SHP77 (cell line): ENCODE data around the gene TCF15.

Experiments used
- DNase-seq, 2 experiments: peaks; one replicate each; lab custom pipeline; 2025; lab: John Stamatoyannopoulos, UW

TCF15 gene

DNA sequence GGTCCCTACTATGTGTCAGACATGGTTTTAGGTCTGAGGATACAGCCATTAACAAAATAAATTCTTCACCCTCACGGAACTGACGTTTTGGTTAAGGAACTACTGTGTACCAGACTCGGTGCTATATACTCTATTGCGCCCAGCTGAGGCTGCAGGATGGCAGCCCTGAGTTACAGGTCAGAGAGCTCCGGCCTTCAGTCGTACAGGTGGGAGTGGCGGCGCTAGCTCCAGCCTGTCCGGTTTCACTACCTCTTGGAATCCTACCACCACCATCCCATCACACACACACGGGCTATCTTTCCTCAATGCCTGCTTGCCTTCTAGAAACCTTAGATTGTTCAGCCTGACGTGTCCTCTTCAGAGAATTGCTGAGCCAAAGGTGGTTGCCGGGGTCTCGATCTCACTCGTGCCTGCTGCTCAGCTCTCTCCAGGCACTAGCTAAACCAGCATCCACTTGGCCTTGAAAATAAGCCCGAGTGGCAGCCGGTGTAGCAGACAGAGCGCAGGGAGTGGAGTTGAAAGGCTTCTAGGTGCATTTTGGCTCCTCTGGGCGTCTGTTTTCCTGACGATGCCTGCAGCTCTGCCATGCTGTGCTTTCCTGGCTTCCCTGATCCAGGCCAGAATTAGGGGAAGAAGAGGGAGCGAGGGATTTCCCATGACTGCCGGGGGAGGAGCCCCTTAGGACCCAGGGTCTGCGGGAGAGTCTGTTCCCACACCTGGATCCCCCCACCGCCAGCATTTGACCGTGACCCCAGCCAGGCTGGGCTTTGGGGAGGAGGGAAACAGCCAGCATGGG is 1.1 kb upstream of the TCF15 start:
- DNase-seq: no peak

DNA sequence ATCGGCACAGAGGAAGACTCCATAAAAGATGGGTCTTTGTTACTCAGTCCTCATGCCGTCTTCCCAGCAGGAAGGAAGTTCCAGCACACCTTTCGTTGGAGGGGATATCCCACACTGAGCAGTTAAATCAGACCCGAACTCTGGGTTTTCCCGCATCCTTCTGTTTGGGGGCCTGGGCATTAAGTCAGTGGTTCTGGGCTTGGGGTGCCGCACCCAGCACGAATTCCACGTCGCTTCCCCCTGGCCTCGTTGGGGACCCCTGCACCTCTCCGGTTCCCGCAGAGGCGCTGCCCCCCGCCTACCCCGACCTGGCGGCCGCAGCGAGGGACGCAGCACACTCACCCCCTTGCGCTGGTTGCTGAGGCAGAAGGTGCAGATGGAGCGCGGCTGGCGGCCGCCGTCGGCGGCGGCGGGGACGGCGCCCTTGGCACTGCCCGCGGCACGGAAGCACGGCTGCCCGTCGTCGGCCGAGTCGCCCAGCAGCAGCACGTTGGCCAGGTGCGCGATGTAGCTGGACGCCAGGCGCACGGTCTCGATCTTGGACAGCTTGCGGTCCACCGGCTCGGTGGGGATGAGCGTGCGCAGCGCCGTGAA is 641 bp downstream of the TCF15 start:
- no peak for DNase-seq

DNA sequence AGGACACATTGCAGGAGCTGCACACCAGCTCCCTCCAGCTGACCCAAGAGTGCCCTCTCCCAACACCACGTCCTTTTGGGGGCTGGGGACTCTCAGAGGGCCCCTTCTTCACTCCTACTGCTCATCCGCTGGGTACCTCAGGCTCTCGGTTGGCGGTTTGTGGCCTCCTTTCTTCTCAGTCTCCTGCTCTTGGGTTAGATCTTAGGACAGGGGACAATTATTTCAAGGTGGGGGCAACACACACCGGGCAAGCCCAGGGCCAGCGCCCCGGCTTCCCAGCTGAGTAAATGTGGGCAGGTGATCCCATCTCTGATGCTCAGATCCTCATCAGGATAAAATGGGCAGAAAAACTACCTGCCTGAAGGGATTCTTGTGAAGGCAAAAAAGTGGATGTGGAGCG is 1.1 kb downstream of the TCF15 start:
- no peak for DNase-seq

DNA sequence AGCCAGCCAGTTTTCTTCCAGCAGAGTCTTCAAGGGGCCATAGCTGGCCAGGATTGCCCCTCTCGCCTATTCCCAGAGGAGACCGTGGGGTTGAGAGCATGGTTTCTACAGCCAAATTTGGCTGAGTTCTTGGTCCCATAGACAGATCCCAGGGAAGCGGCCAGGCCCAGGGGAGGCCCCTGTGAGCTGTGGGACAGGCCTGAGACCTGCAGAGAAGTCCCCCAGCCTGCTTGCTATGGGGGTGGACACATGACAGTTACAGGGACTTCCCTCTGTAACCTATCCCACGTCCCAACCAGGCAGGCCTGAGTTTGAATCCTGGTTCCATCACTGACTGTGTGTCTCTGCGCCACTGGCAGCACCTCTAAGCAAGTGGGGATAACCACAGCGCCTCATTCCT is 2.6 kb downstream of the TCF15 start:
- DNase-seq: no peak

DNA sequence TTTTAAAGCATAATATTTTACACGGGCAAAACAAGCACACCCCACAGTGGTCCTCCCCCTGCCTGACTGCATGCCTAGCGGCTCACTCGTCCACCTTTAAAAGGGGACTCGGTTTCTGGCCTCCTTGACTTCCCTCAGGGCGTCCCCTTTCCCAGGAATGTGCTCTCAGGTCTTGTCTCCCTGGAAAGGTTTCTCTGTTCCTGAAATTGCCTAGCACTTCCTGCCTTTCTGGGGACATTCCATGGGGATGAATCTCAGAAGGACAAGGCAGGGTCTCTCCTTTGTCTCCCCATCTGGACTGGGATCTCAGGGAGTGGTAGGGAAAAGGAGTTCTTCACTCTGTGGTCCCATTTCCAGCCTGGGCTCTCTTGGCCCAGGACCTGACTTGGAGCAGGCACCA is 4.9 kb downstream of the TCF15 start:
- no peak for DNase-seq

DNA sequence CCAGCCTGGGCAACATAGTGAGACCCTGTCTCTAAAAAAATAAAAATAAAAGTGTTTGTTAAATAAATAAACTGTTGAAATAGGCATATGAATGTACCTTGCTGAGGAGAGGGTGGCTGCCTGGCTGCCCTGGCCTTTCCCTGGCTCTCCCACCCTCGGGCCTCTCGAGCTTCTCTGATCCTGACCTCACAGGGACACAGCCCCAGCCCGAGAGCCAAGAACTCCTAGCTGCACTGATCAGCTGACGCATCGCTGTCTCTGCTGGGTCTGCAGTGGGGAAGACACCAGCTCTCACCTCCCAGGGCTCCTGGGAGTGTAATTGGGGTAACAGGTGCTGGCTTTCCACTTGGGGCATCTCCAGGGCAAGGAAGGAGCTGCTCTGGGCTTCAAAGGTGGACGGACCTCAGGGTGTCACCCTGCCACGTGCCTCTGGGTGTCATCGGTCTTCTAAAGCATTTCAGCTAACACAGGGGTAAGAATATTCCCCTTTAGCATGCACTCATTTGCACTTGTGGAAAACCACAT is 6.9 kb downstream of the TCF15 start:
- no peak for DNase-seq

DNA sequence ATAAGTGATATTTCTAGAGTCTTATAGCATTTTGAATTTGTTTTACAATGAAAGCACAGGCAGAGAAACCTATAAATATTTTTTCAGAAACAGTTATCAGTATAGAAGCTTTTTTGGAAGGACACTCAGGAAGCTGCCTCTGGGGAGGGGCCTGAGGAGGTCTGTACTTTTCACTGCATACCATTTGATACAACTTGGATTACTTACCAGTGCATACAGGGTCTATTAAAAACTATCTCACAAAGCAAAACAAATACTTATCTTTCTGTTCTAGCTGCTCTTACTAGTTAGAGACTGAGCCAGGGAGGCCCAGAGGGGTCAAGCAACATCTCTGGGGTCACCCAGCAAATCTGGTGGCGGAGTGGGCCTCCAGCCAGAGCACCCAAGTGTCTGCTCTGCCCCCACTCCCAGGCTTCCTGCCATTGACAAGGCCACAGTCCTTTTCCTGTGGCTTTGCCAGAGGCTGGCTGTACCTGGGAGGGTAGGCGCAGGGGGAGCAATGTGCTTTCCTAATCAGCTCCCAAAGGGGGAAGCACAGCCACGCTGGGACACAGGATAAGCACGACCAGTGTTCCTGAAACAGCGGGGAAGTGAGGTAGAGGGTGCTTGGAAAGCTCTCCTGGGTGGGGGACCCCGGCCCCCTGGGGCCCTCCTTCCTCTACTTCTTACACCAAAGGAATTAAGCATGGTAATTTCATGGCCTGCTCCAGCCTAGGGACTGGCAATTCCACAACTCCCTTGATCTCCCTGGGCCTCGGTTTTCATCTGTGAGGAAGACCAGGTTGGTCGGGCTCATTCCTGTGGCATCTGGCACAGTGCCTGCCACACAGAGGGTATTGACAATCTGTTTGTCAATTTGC is 7.8 kb downstream of the TCF15 start:
- no peak for DNase-seq

DNA sequence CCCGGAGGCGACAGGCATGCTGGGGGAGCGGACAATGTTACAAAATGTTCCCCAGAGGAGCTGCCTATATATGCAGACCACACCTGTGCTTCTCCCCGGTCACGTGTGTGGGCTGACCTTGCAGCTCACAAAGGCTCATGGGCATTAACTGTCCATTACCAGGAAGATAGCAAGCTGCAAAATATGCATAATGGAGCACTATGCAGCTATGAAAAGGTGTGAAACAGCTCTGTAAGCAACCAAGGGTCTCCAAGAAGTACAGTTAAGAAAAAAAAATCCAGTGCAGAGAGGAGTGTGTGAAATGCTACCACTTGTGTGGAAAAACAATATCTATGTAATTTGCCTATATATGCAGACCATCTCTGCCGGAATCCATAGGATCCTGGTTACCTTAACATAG is 9.4 kb downstream of the TCF15 start:
- DNase-seq: no peak

DNA sequence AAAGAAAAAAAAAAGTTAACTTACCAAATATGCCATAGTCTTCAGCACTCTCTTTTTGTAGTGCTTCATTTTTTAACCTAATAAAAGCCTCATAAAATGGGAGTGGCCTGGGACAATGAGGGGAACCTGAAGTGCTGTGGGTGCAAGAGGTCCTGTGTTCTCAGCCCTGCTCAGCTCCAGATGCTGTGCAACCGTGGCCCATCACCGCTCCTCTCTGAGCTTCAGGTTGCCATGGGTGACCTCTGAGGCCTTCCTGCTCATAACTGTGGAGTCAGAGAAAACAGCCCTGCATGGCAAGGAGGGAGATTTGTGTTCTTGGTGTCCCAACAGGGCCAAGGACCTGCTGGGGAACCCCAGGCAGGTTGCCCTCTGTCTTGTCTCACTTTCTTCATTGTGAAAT is 10.0 kb downstream of the TCF15 start:
- DNase-seq: no peak

DNA sequence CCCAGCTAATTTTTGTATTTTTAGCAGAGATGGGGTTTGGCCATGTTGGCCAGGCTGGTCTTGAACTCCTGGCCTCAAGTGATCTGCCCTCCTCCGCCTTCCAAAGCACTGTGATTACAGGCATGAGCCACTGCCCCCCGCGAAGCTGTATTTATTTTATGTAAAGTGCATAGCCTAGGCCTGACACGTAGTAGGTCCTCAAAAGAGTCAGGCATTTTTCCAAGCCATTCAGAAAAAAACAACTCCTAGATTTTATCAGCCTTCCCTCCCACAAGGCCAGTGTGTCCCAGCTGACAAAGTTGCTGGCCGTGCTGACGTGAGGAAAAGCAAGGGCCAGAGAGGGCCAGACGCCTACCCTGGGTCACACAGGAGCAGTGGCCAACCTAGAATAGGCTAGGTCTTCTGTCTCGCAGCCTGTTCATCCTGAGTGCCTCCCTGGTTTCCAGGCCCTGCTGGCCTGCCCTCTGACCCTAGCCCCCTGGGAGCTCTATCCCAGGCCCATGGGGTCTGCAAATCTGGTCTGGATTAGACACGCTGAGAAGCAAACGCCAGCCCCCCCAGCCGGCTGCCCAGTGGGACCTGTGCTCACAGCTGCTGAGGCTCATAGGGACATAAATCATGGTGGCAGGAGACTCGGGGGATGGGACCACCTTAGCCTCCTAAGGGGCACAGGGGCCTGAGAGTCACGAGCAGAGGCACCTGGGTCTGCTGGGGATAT is 11.8 kb downstream of the TCF15 start:
- DNase-seq: no peak

DNA sequence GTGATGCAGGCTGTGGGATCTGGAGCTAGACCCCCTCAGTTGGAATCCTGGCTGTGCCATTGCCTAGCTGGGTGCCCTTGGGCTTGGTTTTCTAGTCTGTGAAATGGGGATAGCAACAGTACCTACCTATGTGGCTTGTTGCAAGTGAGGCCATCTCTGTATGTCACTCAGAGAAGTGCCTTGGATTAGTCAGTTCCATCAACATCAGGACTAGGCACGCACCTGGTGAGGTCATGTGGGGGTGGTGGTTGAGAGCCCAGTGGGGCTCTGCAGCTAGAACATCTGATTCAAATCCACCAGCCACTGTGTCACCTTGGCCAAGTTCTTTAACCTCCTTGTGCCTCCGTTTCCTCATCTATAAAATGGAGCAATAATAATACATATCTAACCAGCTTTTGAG is 12.5 kb downstream of the TCF15 start:
- DNase-seq: no peak

DNA sequence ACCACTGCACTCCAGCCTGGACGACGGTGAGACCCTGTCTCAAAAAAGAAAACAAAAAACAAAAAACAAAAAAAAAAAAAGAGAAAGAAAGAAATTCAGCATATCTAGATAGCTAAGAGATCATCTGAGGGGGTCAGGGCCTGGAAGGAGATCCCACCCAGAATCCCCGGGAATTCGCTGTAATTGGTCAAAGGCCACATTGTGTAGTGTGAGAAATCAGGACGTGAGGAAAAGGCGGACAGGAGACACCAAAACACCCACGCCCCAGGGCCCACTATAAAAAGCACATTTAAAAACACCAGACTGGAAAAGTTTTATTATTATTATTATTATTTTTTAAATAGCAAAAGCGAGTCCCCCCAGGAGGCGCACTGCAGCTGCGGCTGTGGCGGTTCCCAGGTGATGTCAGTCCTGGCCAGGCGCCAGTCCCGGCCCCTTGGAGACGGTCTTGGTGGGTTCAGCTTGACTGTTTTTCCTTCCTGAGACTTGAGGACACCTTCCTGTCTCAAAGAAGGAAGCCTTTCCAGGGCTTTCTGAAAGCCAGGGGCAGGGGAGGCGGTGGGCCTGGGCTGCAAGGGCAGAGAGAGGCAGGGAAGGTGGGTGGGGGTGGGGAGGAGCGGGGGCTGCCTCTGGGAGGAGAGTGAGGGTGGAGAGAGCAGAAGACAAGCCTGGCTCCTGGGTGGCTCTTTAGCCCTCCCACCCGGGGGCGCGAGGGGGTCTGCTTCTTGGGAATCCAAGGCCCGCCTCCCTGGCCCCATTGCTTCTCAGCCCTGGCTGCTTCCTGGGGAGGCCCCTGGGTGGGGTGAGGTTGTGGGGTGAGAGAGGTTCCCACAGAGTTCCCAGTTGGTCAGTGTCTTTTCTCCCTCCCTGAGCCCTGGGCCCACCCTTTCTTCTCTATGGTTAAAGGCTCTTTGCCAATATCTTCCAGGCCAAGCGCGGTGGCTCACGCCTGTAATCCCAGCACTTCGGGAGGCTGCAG is 14.5 kb downstream of the TCF15 start:
- DNase-seq: no peak

DNA sequence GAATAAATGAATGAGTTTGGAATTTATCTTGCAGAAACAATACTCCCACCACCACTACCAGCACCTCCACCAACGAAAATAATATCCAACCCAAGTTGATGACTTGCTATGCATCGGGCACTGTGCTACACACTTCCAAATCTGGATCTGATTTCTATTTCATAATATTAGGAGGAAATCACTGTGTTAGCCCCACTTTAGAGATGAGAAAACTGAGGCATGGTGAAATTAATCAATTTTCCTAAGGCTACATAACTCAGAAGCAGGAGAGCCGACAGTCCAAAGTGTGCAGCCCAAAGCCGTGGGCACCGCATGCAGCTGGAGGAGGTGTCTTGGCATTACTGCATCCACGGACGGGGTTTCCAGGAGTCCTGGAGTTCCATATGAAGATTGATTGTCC is 17.6 kb downstream of the TCF15 start:
- DNase-seq: no peak

DNA sequence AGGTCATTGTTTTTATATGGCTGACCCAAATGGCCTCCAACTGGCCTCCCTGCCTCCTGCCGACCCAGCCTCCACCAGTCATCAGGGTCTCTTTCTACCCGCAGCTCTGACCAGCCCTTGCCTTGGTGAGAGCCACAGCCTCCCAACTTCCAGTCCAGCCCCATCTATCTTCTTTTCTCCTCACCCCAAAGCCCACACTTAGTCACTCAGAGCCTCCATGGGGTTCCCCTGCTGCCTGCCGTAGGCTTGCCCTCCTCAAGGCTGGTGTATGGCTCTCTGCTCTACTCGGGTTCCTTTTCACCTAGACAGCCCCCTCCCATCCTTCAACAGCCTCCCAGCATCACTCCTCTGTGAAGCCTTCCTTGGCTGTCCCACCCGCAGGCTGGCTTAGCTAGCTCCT is 18.2 kb downstream of the TCF15 start:
- no peak for DNase-seq

DNA sequence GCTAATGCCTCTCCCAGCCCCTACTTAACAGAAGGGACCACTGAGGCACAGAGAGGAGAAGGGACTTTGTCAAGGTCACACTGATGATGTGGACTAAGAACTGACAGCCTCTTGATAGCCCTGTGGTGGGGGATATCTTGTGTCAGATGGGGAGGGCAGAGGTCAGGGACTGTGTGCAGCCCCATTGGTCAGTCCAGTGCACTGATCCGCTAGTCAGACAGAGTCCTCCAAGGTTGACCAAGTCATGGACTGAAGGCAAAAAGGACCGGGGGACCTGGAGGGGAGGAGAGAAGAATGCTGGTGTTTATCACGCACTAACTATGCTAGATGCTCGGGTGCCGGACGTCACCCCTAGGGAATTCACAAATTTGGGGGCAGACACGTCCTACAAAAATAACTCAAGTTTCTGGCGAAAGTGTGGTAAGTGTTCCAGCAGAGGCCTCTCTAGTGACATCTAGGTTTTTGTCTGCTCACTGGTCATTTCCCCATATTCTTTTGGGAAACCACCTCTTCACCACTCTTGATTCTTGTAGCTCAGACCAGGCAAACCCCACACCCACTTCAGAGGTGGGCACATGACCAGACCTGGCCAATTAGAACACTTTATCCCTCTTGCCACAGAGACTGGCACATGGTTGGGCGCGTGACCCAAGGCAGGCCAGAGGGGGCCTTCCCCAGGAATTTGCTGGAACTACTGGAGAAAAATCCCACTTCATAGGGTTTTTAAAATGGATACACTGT is 21.0 kb downstream of the TCF15 start:
- no peak for DNase-seq

DNA sequence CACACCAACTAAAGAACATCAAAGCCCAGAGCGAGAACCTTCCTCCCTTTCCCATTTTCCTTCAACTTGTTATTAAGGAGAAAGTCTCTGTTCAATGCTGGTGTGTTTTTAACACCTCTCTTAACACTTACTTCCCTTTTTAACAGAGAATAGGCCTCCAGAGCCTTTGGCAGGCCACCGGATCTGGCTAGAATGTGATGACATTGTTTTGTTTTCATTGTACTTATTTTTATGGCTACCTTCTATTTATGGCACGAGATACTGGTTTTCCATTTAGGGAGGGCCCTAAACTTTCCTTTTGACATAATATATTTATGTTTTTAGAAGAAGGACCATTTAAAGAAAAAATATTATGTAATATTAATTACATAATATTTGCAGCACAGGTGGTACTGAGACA is 21.6 kb downstream of the TCF15 start:
- DNase-seq: no peak

DNA sequence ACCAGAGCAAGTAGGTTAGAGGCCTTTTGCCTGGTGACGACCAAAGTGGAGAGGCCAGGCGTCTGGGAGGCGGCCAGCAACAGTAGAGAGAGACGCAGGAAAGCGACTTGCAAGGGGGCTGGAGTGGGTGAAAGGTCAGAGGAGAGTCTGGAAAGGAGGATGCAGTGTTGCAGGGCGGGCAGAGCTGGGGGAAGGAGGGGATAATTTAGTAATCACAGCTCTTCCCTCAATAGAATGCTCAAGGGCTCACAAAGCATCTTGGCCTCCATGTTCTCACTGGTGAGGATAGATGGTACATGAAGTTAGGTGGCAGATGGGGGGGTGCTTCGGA is 25.2 kb downstream of the TCF15 start:
- no peak for DNase-seq

DNA sequence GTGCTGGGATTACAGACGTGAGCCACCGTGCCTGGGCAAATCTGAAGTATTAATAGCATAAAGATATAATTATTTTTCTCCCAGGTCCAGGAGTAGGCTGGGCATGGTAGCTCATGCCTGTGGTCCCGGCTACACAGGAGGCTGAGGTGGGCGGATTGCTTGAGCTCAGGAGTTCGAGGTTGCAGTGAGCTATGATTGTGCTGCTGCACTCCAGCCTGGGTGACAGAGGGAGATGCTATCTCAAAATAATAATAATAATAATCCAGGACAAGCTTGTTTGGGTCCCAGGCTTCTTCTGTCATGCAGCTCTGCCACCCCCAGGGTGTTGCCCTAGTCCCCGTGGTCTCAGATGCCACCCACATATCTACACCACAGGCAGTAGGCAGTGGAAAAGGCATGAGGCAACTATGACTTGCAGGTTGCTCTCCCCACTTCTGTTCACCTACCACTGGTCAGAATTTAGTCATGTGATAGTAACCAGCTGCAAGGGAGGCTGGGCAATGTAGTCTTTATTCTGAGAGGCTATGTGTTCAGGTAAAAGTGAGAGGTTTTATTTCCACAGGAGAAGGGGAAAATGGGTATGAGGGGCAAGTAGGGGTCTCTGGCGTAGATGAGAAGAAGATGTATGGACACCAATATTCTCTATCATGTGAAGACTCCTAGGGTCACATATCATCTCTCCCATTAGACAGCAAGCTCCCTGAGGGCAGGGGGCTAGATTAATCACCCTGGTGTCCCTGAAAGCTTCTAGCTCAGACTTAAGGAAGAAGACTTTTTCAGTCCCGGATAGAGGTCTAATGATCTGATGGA is 25.7 kb downstream of the TCF15 start:
- DNase-seq: no peak

DNA sequence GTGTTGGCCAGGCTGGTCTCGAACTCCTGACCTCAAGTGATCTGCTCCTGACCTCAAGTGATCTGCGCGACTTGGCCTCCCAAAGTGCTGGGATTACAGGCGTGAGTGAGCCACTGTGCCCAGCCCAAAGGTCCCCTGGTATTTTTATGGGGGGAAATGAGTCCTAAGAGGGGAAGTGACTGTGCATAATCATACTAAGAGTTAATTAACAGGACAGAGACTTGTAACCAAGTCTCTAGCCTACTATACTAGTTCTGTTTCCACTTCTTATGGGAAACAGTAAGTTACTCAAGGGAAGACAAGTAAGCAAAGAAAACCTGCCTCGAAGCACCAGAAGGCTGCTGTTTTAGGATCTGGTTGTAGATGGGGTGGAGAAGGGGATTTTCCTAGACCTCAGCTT is 27.9 kb downstream of the TCF15 start:
- no peak for DNase-seq
